ENCODE results near the gene PDS5A. TPM values are rescaled to one million over a fixed set of nuclear protein-coding genes. Genes with fewer than 3 reads are reported as not detected.
"Not testable (repeated sequence)": the region's sequence is repeated elsewhere in the genome, so short reads cannot be mapped to it uniquely, and the experiment has no call there.

PDS5A gene, protein sequence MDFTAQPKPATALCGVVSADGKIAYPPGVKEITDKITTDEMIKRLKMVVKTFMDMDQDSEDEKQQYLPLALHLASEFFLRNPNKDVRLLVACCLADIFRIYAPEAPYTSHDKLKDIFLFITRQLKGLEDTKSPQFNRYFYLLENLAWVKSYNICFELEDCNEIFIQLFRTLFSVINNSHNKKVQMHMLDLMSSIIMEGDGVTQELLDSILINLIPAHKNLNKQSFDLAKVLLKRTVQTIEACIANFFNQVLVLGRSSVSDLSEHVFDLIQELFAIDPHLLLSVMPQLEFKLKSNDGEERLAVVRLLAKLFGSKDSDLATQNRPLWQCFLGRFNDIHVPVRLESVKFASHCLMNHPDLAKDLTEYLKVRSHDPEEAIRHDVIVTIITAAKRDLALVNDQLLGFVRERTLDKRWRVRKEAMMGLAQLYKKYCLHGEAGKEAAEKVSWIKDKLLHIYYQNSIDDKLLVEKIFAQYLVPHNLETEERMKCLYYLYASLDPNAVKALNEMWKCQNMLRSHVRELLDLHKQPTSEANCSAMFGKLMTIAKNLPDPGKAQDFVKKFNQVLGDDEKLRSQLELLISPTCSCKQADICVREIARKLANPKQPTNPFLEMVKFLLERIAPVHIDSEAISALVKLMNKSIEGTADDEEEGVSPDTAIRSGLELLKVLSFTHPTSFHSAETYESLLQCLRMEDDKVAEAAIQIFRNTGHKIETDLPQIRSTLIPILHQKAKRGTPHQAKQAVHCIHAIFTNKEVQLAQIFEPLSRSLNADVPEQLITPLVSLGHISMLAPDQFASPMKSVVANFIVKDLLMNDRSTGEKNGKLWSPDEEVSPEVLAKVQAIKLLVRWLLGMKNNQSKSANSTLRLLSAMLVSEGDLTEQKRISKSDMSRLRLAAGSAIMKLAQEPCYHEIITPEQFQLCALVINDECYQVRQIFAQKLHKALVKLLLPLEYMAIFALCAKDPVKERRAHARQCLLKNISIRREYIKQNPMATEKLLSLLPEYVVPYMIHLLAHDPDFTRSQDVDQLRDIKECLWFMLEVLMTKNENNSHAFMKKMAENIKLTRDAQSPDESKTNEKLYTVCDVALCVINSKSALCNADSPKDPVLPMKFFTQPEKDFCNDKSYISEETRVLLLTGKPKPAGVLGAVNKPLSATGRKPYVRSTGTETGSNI (N-terminal part only)
- total RNA-seq (10 to 100 TPM; 63.5 to 90.7 (median 81.2) TPM), polyA plus RNA-seq (10 to 100 TPM; 17.9 to 21.5 (median 20.4) TPM)
- long read RNA-seq, donor 1, full-length matches to known transcripts = 4 of 4 reads
- long read RNA-seq, donor 1, partial matches to known transcripts = 0 of 4 reads
- long read RNA-seq, donor 1, other reads (novel, unspliced or antisense) = 0 of 4 reads
- long read RNA-seq, donor 2, partial matches to known transcripts = 0 of 1 reads
- long read RNA-seq, donor 2, other reads (novel, unspliced or antisense) = 0 of 1 reads

DNA sequence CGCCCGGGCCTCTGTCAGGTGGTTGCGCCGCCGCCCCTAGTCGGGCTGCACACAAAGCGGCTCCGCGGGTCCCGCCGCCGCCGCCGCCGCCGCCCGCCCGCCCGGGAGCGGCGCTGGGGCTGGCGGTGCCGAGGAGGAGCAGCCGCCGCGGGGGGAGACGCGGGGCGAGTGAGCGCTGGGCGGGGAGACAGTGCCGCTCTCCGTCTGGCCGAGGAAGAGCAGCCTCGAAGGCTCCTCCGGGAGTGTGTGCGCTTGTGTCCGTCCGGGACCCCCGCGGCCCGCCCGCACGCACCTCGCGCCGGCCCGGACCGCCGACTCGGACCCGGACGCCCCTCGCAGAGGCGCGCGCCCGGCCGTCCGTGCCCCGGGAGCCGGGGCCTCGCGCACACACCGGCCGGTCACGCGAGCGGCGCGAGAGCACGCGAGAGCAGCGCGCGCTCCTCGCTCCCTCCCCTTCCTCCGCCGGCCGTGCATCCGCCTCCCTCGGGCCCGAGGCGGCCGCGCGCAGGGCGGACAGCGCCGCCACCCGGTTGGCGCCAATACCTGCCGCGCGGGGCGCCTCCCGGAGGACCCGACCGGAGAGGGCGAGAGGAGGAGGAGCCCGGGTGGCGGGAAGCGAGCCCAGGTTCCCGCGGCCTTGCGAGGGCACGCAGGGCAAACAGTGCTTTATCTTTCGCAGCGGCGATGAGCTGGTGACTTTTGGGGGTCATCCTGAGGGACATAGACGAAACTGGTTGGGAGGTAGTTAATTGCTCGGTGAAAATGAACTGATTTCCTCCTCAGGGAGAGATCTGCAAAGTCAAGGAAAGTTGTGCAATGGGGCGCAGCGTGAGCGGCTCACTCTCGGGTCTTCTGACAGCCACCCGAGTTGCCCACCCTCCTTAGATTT is at the start of gene PDS5A:
Gene PDS5A (minus strand): TSS at position 423 of the 889 bp plus-strand sequence. CDS start 1,334 bp downstream, outside the sequence.
- H3K27me3 ChIP-seq (replicated peaks in 1 of 7) = no peaks in the 10 kb centered on the region
- H3K4me3 ChIP-seq = peak within 1 kb of the TSS; percentile 81 to 97 (median 90)
- peak within 1 kb of the TSS; percentile 88 to 98 (median 96) for H3K27ac ChIP-seq
- H3K4me1 ChIP-seq = peaks cover 15 to 48% (median 42%) of the 10 kb centered on the region in 6 donors
- WGBS, 5 donors = 0 to 1% (median 0%) methylated on average over 31 to 117 of the region's 117 CpGs
- peaks cover 0 to 34% (median 23%) of the 10 kb centered on the region in 6 donors for H3K36me3 ChIP-seq
- DNase-seq = peak; percentile 99
- no peaks in the 10 kb centered on the region for H3K9me3 ChIP-seq
- intact Hi-C loops (cut with DNase I; ENCODE audit: low total_unique reads) = loop anchor here (5.0 kb wide), 2 partner anchors 280 to 510 kb away; partner anchors contain the start of gene UBE2K
- TF ChIP-seq, protein P1, sequence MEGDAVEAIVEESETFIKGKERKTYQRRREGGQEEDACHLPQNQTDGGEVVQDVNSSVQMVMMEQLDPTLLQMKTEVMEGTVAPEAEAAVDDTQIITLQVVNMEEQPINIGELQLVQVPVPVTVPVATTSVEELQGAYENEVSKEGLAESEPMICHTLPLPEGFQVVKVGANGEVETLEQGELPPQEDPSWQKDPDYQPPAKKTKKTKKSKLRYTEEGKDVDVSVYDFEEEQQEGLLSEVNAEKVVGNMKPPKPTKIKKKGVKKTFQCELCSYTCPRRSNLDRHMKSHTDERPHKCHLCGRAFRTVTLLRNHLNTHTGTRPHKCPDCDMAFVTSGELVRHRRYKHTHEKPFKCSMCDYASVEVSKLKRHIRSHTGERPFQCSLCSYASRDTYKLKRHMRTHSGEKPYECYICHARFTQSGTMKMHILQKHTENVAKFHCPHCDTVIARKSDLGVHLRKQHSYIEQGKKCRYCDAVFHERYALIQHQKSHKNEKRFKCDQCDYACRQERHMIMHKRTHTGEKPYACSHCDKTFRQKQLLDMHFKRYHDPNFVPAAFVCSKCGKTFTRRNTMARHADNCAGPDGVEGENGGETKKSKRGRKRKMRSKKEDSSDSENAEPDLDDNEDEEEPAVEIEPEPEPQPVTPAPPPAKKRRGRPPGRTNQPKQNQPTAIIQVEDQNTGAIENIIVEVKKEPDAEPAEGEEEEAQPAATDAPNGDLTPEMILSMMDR (IDR thresholded peaks at IDR 0.05 in 8 of 11, conservative IDR thresholded peaks at IDR 0.05 in 3 of 11) = peak; percentile 78 to 97 (median 95)
- peak; percentile 74 to 85 (median 84) for TF ChIP-seq POLR2AphosphoS5 (IDR thresholded peaks at IDR 0.05)
- TF ChIP-seq POLR2A (IDR thresholded peaks at IDR 0.05) = peak in 1 of 3 donors; percentile 52

DNA sequence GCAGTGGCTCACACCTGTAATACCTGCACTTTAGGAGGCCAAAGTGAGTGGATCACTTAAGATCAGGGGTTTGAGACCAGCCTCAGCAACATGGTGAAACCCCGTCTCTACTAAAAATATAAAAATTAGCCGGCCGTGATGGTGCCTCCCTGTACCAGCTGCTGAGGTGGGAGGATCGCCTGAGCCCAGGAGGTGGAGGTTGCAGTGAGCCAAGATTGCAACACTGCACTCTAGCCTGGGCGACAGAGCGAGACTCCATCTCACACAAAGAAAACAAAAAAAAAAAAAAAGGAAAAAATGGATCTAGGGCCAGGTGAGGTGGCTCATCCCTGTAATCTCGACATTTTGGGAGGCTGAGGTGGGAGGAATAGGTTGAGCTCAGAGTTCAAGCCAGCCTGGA is 46.3 kb upstream of the PDS5A start:
- intact Hi-C loops (cut with DNase I; ENCODE audit: low total_unique reads); H3K27ac ChIP-seq; H3K36me3 ChIP-seq; H3K4me3 ChIP-seq; H3K9me3 ChIP-seq; H3K4me1 ChIP-seq; H3K27me3 ChIP-seq (replicated peaks in 1 of 7): not testable (repeated sequence)
- WGBS, 5 donors = 85 to 96% (median 88%) methylated on average over 7 of the region's 7 CpGs; no CpG with 5 or more reads in 2 of the 5 donors
- DNase-seq = peak; percentile 14

DNA sequence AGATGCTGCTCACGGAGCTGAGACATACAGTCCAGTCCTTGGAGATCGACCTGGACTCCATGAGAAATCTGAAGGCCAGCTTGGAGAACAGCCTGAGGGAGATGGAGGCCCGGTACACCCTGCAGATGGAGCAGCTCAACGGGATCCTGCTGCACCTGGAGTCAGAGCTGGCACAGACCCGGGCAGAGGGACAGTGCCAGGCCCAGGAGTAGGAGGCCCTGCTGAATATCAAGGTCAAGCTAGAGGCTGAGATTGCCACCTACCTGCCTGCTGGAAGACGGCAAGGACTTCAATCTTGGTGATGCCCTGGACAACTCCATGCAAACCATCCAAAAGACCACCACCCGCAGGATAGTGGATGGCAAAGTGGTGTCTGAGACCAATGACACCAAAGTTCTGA is 43.4 kb upstream of the PDS5A start:
- 85 to 97% (median 89%) methylated on average over 6 to 7 of the region's 7 CpGs for WGBS, 5 donors
- H3K36me3 ChIP-seq; H3K27ac ChIP-seq; H3K27me3 ChIP-seq (replicated peaks in 1 of 7); H3K4me3 ChIP-seq; H3K4me1 ChIP-seq; intact Hi-C loops (cut with DNase I; ENCODE audit: low total_unique reads); H3K9me3 ChIP-seq; DNase-seq: not testable (repeated sequence)

DNA sequence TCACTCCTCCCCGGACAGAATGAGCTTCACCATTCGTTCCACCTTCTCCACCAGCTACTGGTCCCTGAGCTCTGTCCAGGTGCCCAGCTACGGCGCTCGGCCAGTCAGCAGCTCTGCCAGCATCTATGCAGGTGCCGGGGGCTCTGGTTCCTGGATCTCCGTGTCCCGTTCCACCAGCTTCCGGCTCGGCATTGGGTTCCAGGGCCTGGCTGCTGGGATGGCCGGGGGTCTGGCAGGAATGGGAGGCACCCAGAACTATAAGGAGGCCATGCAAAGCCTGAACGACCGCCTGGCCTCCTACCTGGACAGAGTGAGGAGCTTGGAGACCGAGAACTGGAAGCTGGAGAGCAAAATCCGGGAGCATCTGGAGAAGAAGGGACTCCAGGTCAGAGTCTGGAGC is 42.5 kb upstream of the PDS5A start:
- H3K4me3 ChIP-seq = no peak overlapping the region
- WGBS, 5 donors = 85 to 94% (median 92%) methylated on average over 15 of the region's 15 CpGs
- no peak for TF ChIP-seq POLR2AphosphoS5 (IDR thresholded peaks at IDR 0.05)
- TF ChIP-seq, protein P1 (IDR thresholded peaks at IDR 0.05 in 8 of 11, conservative IDR thresholded peaks at IDR 0.05 in 3 of 11) = no peak
- TF ChIP-seq POLR2A (IDR thresholded peaks at IDR 0.05) = no peak
- H3K9me3 ChIP-seq = no peaks in the 10 kb centered on the region
- H3K27ac ChIP-seq = no peak overlapping the region
- H3K4me1 ChIP-seq = no peaks in the 10 kb centered on the region
- no peaks in the 10 kb centered on the region for H3K27me3 ChIP-seq (replicated peaks in 1 of 7)
- H3K36me3 ChIP-seq = no peaks in the 10 kb centered on the region
- intact Hi-C loops (cut with DNase I; ENCODE audit: low total_unique reads) = no loop called here
- DNase-seq = peak; percentile 36
